Mucosa of descending colon (tissue), 3 donors: ENCODE results near the gene KLHL30. TPM values are rescaled to one million over a fixed set of nuclear protein-coding genes. Genes with fewer than 3 reads are reported as not detected.

ENCODE experiments used
- ATAC-seq: fragments of 200-7000 bp; cut with Tn5 transposase; one replicate; pipeline ENCODE4 v1.9.1; 2020; ENCODE audit warnings: mild to moderate bottlenecking, moderate library complexity
- DNase-seq, 3 donors: peaks; one replicate each; pipeline ENCODE4 v3.0.0-alpha.2; 2020
- H3K36me3 ChIP-seq: fragments of 200-600 bp; one replicate; pipeline ENCODE4 v1.8.0; 2021; ENCODE audit warnings: low read depth, mild to moderate bottlenecking
- H3K4me1 ChIP-seq: fragments of 200-600 bp; one replicate; pipeline ENCODE4 v1.8.0; 2021; ENCODE audit warnings: low read depth, mild to moderate bottlenecking
- H3K4me3 ChIP-seq: fragments of 200-600 bp; one replicate; pipeline ENCODE4 v1.8.0; 2021; ENCODE audit warnings: mild to moderate bottlenecking
- H3K9me3 ChIP-seq: fragments of 200-600 bp; one replicate; pipeline ENCODE4 v1.8.0; 2021; ENCODE audit warnings: mild to moderate bottlenecking
- CTCF ChIP-seq: fragments of 200-600 bp; IDR thresholded peaks from one replicate; pipeline ENCODE4 v1.8.0; 2022; ENCODE audit warnings: antibody characterized with exemption, mild to moderate bottlenecking
- intact Hi-C, 2 donors: fragments of 100-400 bp; cut with DNase I in 1 of 2; cut with micrococcal nuclease in 1 of 2; formaldehyde crosslinking; loops; one replicate each; pipeline versions ENCODE4 v1.11.0 to v1.11.1; 2022; cut with DNase I, micrococcal nuclease
- total RNA-seq, 3 donors: library from RNA; stranded (reverse); fragmentation: NEBNext Ultra II Directional in 2 of 3; extraction: Animal tissue kit (Norgen Biotek cat#: 25700) in 2 of 3; gene quantifications; one replicate each; pipeline versions ENCODE4 v1.2.1 to v1.2.4, GENCODE V29; 2021 to 2023
- donor health status: DM: no; HTN: no; CAD: no; lungs with moderate emphysema.
- donor health status: DM: no; HTN: no; CAD: no.
- donor health status: DM: no; HTN: yes; CAD: no.

Gene KLHL30
- total RNA-seq, 3 donors from 2014 or later, result 0.17 to 1.1 (median 0.24) TPM

DNA sequence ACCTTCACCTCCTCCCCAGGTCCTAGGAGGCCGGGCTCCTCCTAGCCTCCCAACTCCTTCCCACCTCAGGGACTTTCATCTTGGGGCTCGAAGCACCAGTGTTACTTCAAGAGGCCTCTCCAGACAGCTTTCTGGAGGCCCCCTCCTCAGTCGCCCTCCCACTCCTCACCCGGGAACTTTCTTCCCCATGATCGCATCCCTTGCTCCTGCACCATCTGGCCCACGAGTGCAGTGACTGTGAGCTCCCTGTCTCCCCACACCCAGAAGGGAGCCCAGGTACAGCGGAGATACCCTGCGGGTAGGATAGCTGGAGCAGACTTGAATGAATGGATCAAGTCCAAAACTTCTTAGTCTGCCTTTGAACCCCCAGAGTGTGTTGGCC is 26.4 kb downstream of the KLHL30 start:
- Histone ChIP-seq H3K4me1 (peaks cover 10% of the 10 kb centered on the region), H3K36me3 (no peaks in the 10 kb centered on the region), H3K9me3 (no peaks in the 10 kb centered on the region), H3K4me3 (no peak overlapping the region)
- intact Hi-C loops, result no loop called here
- no peak for TF ChIP-seq CTCF
- ATAC-seq (no peak), DNase-seq (peak in 1 of 3 donors; percentile 18)

- Histone ChIP-seq H3K4me3 (no peak overlapping the region), H3K4me1 (peaks cover 12% of the 10 kb centered on the region), H3K9me3 (no peaks in the 10 kb centered on the region), H3K36me3 (no peaks in the 10 kb centered on the region)
- DNase-seq, result peak in 1 of 3 donors; percentile 31
- intact Hi-C loops, result no loop called here
- ATAC-seq, result no peak
- TF ChIP-seq CTCF, result no peak
Measured at GRCh38 chr2:238165288-238165921, 26.9 kb downstream of the KLHL30 start.

GRCh38 chr2:238166391-238167343 is 28.2 kb downstream of the KLHL30 start:
- H3K36me3 ChIP-seq, result no peaks in the 10 kb centered on the region
- no peak for TF ChIP-seq CTCF
- peaks cover 12% of the 10 kb centered on the region for H3K4me1 ChIP-seq
- intact Hi-C loops, result no loop called here
- no peak for ATAC-seq
- no peaks in the 10 kb centered on the region for H3K9me3 ChIP-seq
- DNase-seq, result peak in 1 of 3 donors; percentile 41
- no peak overlapping the region for H3K4me3 ChIP-seq

- TF ChIP-seq CTCF, result no peak
- ATAC-seq (no peak), DNase-seq (no peak)
- intact Hi-C loops, result no loop called here
- H3K9me3 ChIP-seq, result no peaks in the 10 kb centered on the region
- H3K4me1 ChIP-seq, result peaks cover 12% of the 10 kb centered on the region
- H3K36me3 ChIP-seq, result no peaks in the 10 kb centered on the region
- no peak overlapping the region for H3K4me3 ChIP-seq
Measured at GRCh38 chr2:238167344-238167715, 28.9 kb downstream of the KLHL30 start.

- no peaks in the 10 kb centered on the region for H3K36me3 ChIP-seq
- H3K4me1 ChIP-seq, result peaks cover 12% of the 10 kb centered on the region
- no peak for TF ChIP-seq CTCF
- intact Hi-C loops, result no loop called here
- no peaks in the 10 kb centered on the region for H3K9me3 ChIP-seq
- H3K4me3 ChIP-seq, result no peak overlapping the region
- ATAC-seq (no peak), DNase-seq (no peak)
Measured at GRCh38 chr2:238167761-238168160, 29.3 kb downstream of the KLHL30 start.
